OCI-LY3 (cell line): ENCODE measurements around the gene MYOG.

Source experiments
- H2AFZ ChIP-seq: fragments of 200-600, 300-600 bp; shearing (Covaris generic); 2 replicates; pipeline ENCODE4 v1.6.0; 2014; ENCODE audit warnings: antibody characterized with exemption, low read depth, low read length
- H3K27ac ChIP-seq: fragments of 200-600, 300-600 bp; sonication (generic); 2 replicates; pipeline ENCODE4 v1.5.1; 2014; ENCODE audit warnings: mild to moderate bottlenecking, low read length, moderate library complexity, mixed read lengths
- H3K27me3 ChIP-seq: fragments of 200-600, 300-600 bp; sonication (generic); 2 replicates; pipeline ENCODE4 v1.6.1; 2014; ENCODE audit warnings: low read depth, low read length, mixed read lengths
- H3K36me3 ChIP-seq: fragments of 200-600, 300-600 bp; sonication (generic); replicated peaks from 2 replicates; pipeline ENCODE3; 2014; ENCODE audit warnings: low read depth, low read length, mixed read lengths
- H3K4me1 ChIP-seq: fragments of 300-600, 200-600 bp; sonication (generic); 2 replicates; pipeline ENCODE4 v1.6.1; 2014; ENCODE audit warnings: low read length, mixed read lengths
- H3K4me2 ChIP-seq: fragments of 200-600, 300-600 bp; sonication (generic); 2 replicates; pipeline ENCODE4 v1.6.1; 2014; ENCODE audit warnings: low read length, mixed read lengths
- H3K4me3 ChIP-seq: fragments of 300-600, 200-600 bp; sonication (generic); 2 replicates; pipeline ENCODE4 v1.5.1; 2014; ENCODE audit warnings: antibody characterized with exemption, mild to moderate bottlenecking, low read length, moderate library complexity
- H3K79me2 ChIP-seq: fragments of 300-600, 200-600 bp; shearing (Covaris generic); 2 replicates; pipeline ENCODE4 v1.6.1; 2014; ENCODE audit warnings: mild to moderate bottlenecking, low read length, mixed read lengths
- H3K9ac ChIP-seq: fragments of 300-600, 200-600 bp; shearing (Covaris generic); 2 replicates; pipeline ENCODE4 v1.6.0; 2014; ENCODE audit warnings: mild to moderate bottlenecking, low read length, moderate library complexity
- H3K9me3 ChIP-seq: fragments of 200-600, 300-600 bp; shearing (Covaris generic); 2 replicates; pipeline ENCODE4 v1.6.1; 2014; ENCODE audit warnings: low read length, mixed read lengths; ENCODE audit not compliant: insufficient read depth
- H4K20me1 ChIP-seq: fragments of 200-600, 300-600 bp; sonication (generic); 2 replicates; pipeline ENCODE4 v1.6.1; 2016; ENCODE audit warnings: low read length, mixed read lengths; ENCODE audit not compliant: insufficient read depth
- CTCF ChIP-seq: fragments of 200-600, 300-600 bp; sonication (generic); IDR thresholded peaks from 2 replicates; pipeline ENCODE4 v1.5.1; 2014; ENCODE audit warnings: antibody characterized with exemption, low read length, low read depth
- EZH2phosphoT487 ChIP-seq: fragments of 200-600 bp; shearing (Covaris generic); IDR thresholded peaks from 2 replicates; pipeline ENCODE4 v1.6.1; 2018; ENCODE audit warnings: antibody characterized with exemption, mixed run types, low read depth

MYOG gene

GRCh38 chr1:203052601-203053000 lies 33.2 kb downstream of the MYOG start:
- H3K4me2 ChIP-seq, result no peak overlapping the region
- H3K27me3 ChIP-seq, result peaks cover 32% of the 10 kb centered on the region
- H3K36me3 ChIP-seq, result no peaks in the 10 kb centered on the region
- TF ChIP-seq CTCF (no peak), EZH2phosphoT487 (no peak)
- H3K9ac ChIP-seq, result no peak overlapping the region
- H2AFZ ChIP-seq, result no peak overlapping the region
- no peaks in the 10 kb centered on the region for H3K9me3 ChIP-seq
- peaks cover 12% of the 10 kb centered on the region for H3K4me1 ChIP-seq
- no peak overlapping the region for H3K27ac ChIP-seq
- H3K79me2 ChIP-seq, result no peaks in the 10 kb centered on the region
- no peak overlapping the region for H3K4me3 ChIP-seq
- H4K20me1 ChIP-seq, result no peaks in the 10 kb centered on the region

GRCh38 chr1:203051841-203052324 lies 33.9 kb downstream of the MYOG start:
- Histone ChIP-seq H4K20me1 (no peaks in the 10 kb centered on the region), H3K9me3 (no peaks in the 10 kb centered on the region), H3K4me3 (no peak overlapping the region), H3K4me1 (peaks cover 7% of the 10 kb centered on the region), H3K9ac (no peak overlapping the region), H3K27me3 (peaks cover 28% of the 10 kb centered on the region), H3K27ac (no peak overlapping the region), H2AFZ (no peak overlapping the region), H3K36me3 (no peaks in the 10 kb centered on the region), H3K79me2 (no peaks in the 10 kb centered on the region), H3K4me2 (no peak overlapping the region)
- TF ChIP-seq EZH2phosphoT487 (no peak), CTCF (no peak)

GRCh38 chr1:203050826-203051225 lies 35.0 kb downstream of the MYOG start:
- H2AFZ ChIP-seq, result no peak overlapping the region
- no peak overlapping the region for H3K4me2 ChIP-seq
- no peaks in the 10 kb centered on the region for H3K9me3 ChIP-seq
- no peaks in the 10 kb centered on the region for H3K36me3 ChIP-seq
- no peaks in the 10 kb centered on the region for H4K20me1 ChIP-seq
- peaks cover 26% of the 10 kb centered on the region for H3K27me3 ChIP-seq
- no peak overlapping the region for H3K27ac ChIP-seq
- H3K4me1 ChIP-seq, result no peaks in the 10 kb centered on the region
- H3K9ac ChIP-seq, result no peak overlapping the region
- TF ChIP-seq EZH2phosphoT487 (no peak), CTCF (no peak)
- no peak overlapping the region for H3K4me3 ChIP-seq
- no peaks in the 10 kb centered on the region for H3K79me2 ChIP-seq

GRCh38 chr1:203049576-203050180 lies 36.1 kb downstream of the MYOG start:
- Histone ChIP-seq H4K20me1 (no peaks in the 10 kb centered on the region), H3K9me3 (no peaks in the 10 kb centered on the region), H3K27ac (no peak overlapping the region), H3K79me2 (no peaks in the 10 kb centered on the region), H3K4me1 (no peaks in the 10 kb centered on the region), H3K4me3 (no peak overlapping the region), H2AFZ (no peak overlapping the region), H3K36me3 (no peaks in the 10 kb centered on the region), H3K9ac (no peak overlapping the region), H3K4me2 (no peak overlapping the region), H3K27me3 (peaks cover 34% of the 10 kb centered on the region)
- TF ChIP-seq EZH2phosphoT487, result no peak
- TF ChIP-seq CTCF, result no peak
